ENCODE results near the gene LRRC28. TPM values are rescaled to one million over a fixed set of nuclear protein-coding genes. Genes with fewer than 3 reads are reported as not detected.

Gene LRRC28
- total and polyA plus RNA-seq, 10 of the 15 experiments (the other 5 are each of a cell fraction or from before 2014, with no cell fraction given) = 21.3 to 54.9 (median 27.7) TPM

GRCh38 chr15:99424978-99425656 is 173.8 kb downstream of the LRRC28 start:
- ATAC-seq (peak; percentile 89), FAIRE-seq (peak; percentile 78), DNase-seq (ENCODE audit: low read depth, low spot score) (no peak)
- H3K9ac ChIP-seq (ENCODE audit: control insufficient read depth, insufficient read depth, low read length) = no peak overlapping the region
- H2AFZ ChIP-seq (ENCODE audit: control insufficient read depth, low read depth, low read length) = peak overlapping the region; percentile 54
- no peaks in the 10 kb centered on the region; a peak in 2 of 4 replicates for H3K27me3 ChIP-seq (replicated peaks in 1 of 2; ENCODE audit: control insufficient read depth in 2 of 2, insufficient read depth in 2 of 2, low read length in 1 of 2)
- no peak overlapping the region for H3K4me3 ChIP-seq
- WGBS (ENCODE audit: insufficient coverage, insufficient replicate concordance, low lambda C conversion rate, missing lambda C conversion rate) = 29% methylated on average over 15 of the region's 16 CpGs
- TF ChIP-seq YY1 (IDR thresholded peaks at IDR 0.05; ENCODE audit: low read depth, low read length) (no peak), ETV6 (conservative IDR thresholded peaks at IDR 0.05 in 1 of 2, IDR thresholded peaks at IDR 0.05 in 1 of 2; ENCODE audit: borderline replicate concordance in 1 of 2, low read depth in 1 of 2) (no peak), JUNB (IDR thresholded peaks at IDR 0.05) (0 out of 2 replicates have a peak, but pooled peaks have one; percentile 27), FOS (IDR thresholded peaks at IDR 0.05; ENCODE audit: borderline replicate concordance, extremely low read depth, insufficient read length) (no peak), IKZF2 (IDR thresholded peaks at IDR 0.05) (peak in 1 of 2 experiments; percentile 26; a peak in 1 of 4 replicates), NFXL1 (IDR thresholded peaks at IDR 0.05; ENCODE audit: borderline replicate concordance) (no peak), EGR1 (IDR thresholded peaks at IDR 0.05; ENCODE audit: borderline replicate concordance in 1 of 2, low read depth in 2 of 2, low read length in 2 of 2) (no peak), EZH2 (IDR thresholded peaks at IDR 0.05; ENCODE audit: borderline replicate concordance, control insufficient read depth, low read depth, low read length) (no peak), E4F1 (IDR thresholded peaks at IDR 0.05; ENCODE audit: borderline replicate concordance, partially characterized antibody) (no peak), SREBF2 (IDR thresholded peaks at IDR 0.05; ENCODE audit: low read length) (no peak)
- TF ChIP-seq, protein P1, sequence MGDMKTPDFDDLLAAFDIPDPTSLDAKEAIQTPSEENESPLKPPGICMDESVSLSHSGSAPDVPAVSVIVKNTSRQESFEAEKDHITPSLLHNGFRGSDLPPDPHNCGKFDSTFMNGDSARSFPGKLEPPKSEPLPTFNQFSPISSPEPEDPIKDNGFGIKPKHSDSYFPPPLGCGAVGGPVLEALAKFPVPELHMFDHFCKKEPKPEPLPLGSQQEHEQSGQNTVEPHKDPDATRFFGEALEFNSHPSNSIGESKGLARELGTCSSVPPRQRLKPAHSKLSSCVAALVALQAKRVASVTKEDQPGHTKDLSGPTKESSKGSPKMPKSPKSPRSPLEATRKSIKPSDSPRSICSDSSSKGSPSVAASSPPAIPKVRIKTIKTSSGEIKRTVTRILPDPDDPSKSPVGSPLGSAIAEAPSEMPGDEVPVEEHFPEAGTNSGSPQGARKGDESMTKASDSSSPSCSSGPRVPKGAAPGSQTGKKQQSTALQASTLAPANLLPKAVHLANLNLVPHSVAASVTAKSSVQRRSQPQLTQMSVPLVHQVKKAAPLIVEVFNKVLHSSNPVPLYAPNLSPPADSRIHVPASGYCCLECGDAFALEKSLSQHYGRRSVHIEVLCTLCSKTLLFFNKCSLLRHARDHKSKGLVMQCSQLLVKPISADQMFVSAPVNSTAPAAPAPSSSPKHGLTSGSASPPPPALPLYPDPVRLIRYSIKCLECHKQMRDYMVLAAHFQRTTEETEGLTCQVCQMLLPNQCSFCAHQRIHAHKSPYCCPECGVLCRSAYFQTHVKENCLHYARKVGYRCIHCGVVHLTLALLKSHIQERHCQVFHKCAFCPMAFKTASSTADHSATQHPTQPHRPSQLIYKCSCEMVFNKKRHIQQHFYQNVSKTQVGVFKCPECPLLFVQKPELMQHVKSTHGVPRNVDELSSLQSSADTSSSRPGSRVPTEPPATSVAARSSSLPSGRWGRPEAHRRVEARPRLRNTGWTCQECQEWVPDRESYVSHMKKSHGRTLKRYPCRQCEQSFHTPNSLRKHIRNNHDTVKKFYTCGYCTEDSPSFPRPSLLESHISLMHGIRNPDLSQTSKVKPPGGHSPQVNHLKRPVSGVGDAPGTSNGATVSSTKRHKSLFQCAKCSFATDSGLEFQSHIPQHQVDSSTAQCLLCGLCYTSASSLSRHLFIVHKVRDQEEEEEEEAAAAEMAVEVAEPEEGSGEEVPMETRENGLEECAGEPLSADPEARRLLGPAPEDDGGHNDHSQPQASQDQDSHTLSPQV (IDR thresholded peaks at IDR 0.05) = no peak
- H3K9me3 ChIP-seq (replicated peaks; ENCODE audit: control insufficient read depth, insufficient read depth, low read length) = 0 out of 3 replicates have a peak, but pooled peaks cover 2% of the 10 kb centered on the region
- POLR2A ChIA-PET = no interaction called here
- SMC1A ChIA-PET (ENCODE audit: uncharacterized antibody, unreplicated experiment) = interaction anchor here (2.9 kb wide), 1 partner anchor 279 kb away, joined by 7 read pairs; no protein-coding TSS in a partner anchor
- RAD21 ChIA-PET (ENCODE audit: unreplicated experiment) = interaction anchor here (1.6 kb wide), 1 partner anchor 79 kb away, joined by 3 read pairs; no protein-coding TSS in a partner anchor
- intact Hi-C loops (cut with micrococcal nuclease; ENCODE audit: unreplicated experiment) (no loop called here), in situ Hi-C loops (cut with MboI) (no loop called here)
- CTCF ChIA-PET = interaction anchor here (0.7 to 1.1 kb wide), 2 partner anchors 141 to 279 kb away, joined by 3 read pairs; partner anchors contain the start of gene MEF2A
- H3K36me3 ChIP-seq (ENCODE audit: control insufficient read depth in 2 of 2, insufficient read depth in 2 of 2, low read length in 1 of 2) = no peaks in the 10 kb centered on the region
- H3K4me2 ChIP-seq (ENCODE audit: control insufficient read depth, insufficient read depth) = peak overlapping the region; percentile 48; the same call in 1 of the 2 replicates
- H3K27ac ChIP-seq (ENCODE audit: control insufficient read depth, insufficient read depth) = no peak overlapping the region
- H4K20me1 ChIP-seq (ENCODE audit: control insufficient read depth, insufficient read depth) = no peaks in the 10 kb centered on the region
- H3K79me2 ChIP-seq (ENCODE audit: control insufficient read depth, insufficient read depth, low read length) = no peaks in the 10 kb centered on the region
- no TSS peak for BruUV-seq (replicated peaks)
- H3K4me1 ChIP-seq (ENCODE audit: control insufficient read depth, insufficient read depth, low read length) = peaks cover 16% of the 10 kb centered on the region
